Activated T-helper 2 cell treated with anti-CD3 and anti-CD28 coated beads, Interferon-gamma antibody, Interleukin-2, Interleukin-4, amounts not matched to agents 10 μg/mL and 5 μg/mL and 100 μg/mL, durations not matched to agents 14 hours and 24 hours and 36 hours (primary cell): ENCODE measurements around the gene LMX1B. TPM values are rescaled to one million over a fixed set of nuclear protein-coding genes. Genes with fewer than 3 reads are reported as not detected.
A peak's percentile ranks its signal among the peaks of the same experiment; 100 is the strongest.
"Not testable (repeated sequence)": the region's sequence is repeated elsewhere in the genome, so short reads cannot be mapped to it uniquely, and the experiment has no call there.

Experiments used
- DNase-seq: peaks from one replicate; pipeline ENCODE4 v3.0.0; 2021; ENCODE audit warnings: low spot score
- H3K27ac Mint-ChIP-seq: one replicate; pipeline ENCODE4 v1.8.0; 2021; ENCODE audit warnings: mixed read lengths
- H3K27me3 Mint-ChIP-seq: one replicate; pipeline ENCODE4 v1.8.0; 2021; ENCODE audit warnings: low read depth, mixed read lengths
- H3K36me3 Mint-ChIP-seq: one replicate; pipeline ENCODE4 v1.8.0; 2021; ENCODE audit warnings: low read depth, mixed read lengths
- H3K4me1 Mint-ChIP-seq: one replicate; pipeline ENCODE4 v1.8.0; 2021; ENCODE audit warnings: low read depth, mixed read lengths
- H3K4me3 Mint-ChIP-seq: one replicate; pipeline ENCODE4 v1.8.0; 2021; ENCODE audit warnings: low read depth, mild to moderate bottlenecking, moderate library complexity, mixed read lengths
- H3K9me3 Mint-ChIP-seq: one replicate; pipeline ENCODE4 v1.8.0; 2021; ENCODE audit warnings: mixed read lengths
- intact Hi-C: fragments of 100-400 bp; cut with micrococcal nuclease; formaldehyde crosslinking; loops from one replicate; pipeline ENCODE4 v1.15.1; 2023
- total RNA-seq: library from RNA; stranded (reverse); gene quantifications from 2 replicates; pipeline ENCODE4 v1.2.3, GENCODE V29; 2022

Gene LMX1B
- total RNA-seq, 1 donor from 2014 or later = not detected

DNA sequence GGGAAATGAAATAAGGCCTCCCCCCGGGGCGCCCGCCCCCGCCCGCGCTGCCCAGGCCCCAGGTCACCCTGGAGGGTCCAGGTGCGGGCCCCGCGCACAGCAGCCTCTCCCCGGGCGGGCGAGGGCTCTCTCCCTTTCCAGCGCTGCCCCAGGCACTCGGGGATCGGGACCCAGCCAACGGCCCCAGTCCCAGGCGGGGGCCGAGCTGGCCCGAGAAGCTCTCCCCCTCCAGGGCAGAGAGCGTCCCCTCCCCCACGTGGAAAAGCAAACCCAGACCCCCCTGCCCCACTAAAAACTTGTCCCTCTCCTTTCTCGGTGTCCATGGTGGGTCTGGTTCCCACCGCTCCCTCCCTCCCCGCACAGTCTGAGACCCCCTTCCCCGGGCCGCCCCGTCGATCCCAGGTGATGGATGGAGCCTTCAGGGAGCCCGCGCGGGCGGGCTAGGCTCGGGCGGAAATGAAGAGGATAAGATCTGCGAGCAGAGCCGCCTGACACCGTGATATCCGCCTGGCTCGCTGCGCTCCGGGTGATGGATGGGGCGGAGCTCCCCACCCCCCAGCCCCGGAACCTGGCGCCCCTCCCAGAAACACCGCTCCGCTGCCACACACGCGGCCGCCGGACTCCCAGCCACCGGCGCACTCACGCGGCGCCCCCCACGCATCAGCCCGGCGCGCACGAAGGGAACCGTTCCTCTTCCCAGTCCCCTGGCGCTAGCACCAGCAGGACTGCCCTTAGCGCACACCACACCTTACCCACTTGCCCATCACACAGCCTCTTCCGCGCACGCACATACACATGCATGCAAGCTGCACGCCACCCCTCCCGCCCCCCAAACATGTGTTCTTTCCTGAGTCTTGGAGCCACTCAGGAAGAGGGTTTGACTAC lies 109.4 kb downstream of the LMX1B start:
- Mint-ChIP-seq H3K27me3 (peaks cover 12% of the 10 kb centered on the region), H3K9me3 (no peaks in the 10 kb centered on the region), H3K36me3 (no peaks in the 10 kb centered on the region), H3K27ac (peak overlapping the region; percentile 94), H3K4me3 (peak overlapping the region; percentile 85), H3K4me1 (peaks cover 35% of the 10 kb centered on the region)
- intact Hi-C loops = loop anchor here (2.0 kb wide), 3 partner anchors 18 to 82 kb away; partner anchors contain the start of gene ZBTB43
- peak; percentile 75 for DNase-seq

DNA sequence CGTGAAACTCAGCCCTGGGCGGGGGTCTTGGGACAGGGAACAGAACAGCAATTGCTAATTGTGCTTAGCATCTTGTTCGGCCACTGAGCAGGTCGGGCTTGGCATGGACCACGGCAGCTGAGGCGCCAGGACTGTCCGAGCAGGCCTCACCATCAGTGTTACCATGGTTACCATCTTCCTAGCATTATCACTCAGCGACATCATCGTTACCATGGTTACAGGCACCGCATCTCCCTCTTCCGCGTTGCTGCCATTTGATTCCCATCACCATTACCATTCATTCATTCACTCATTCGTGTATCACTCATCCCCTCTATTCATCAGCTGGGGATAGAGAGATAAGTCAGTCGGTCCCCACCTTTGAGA lies 110.1 kb downstream of the LMX1B start:
- Mint-ChIP-seq H3K27me3 (peaks cover 11% of the 10 kb centered on the region), H3K9me3 (peaks cover under 1% of the 10 kb centered on the region), H3K36me3 (no peaks in the 10 kb centered on the region), H3K27ac (peak overlapping the region; percentile 94), H3K4me3 (peak overlapping the region; percentile 85), H3K4me1 (peaks cover 35% of the 10 kb centered on the region)
- no peak for DNase-seq
- intact Hi-C loops = loop anchor here (2.0 kb wide), 3 partner anchors 19 to 81 kb away; partner anchors contain the start of gene ZBTB43

DNA sequence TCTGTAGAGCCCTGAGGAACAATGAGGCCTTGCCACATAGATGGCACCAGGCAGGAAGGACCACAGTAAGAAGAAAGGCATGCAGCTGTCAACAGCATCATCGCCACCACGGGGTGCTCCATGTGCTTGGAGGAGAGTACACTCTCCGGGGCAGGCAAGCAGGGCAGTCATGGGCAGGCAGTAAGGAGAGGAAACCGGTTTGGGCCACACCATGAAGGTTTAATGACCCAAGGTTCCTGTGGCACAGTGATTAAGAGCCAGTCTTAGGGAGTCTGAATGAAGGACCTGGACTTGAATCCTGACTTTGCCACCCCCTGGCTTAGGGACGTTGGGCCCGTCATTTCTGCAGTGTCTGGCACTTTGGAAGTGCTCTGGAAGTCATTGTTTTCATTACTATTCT lies 110.5 kb downstream of the LMX1B start:
- Mint-ChIP-seq H3K36me3 (no peaks in the 10 kb centered on the region), H3K4me1 (peaks cover 33% of the 10 kb centered on the region), H3K9me3 (peaks cover 4% of the 10 kb centered on the region), H3K27ac (peak overlapping the region; percentile 94), H3K4me3 (peak overlapping the region; percentile 85), H3K27me3 (peaks cover 14% of the 10 kb centered on the region)
- intact Hi-C loops = no loop called here
- DNase-seq = no peak

DNA sequence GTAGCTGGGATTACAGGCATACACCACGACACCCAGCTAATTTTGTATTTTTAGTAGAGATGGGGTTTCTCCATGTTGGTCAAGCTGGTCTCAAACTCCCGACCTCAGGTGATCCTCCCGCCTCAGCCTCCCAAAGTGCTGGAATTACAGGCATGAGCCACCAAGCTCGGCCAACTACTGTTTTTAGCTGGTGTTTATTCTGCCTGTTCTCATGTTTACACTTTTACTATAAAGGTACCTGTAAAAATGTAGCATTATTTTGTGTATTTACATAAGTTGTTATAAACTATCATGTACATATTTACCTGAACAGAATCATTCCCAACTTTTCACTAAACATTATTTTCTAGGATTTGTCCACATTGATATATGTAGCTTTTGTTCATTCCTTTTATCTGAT lies 111.8 kb downstream of the LMX1B start:
- H3K4me3 Mint-ChIP-seq, H3K36me3 Mint-ChIP-seq, H3K27ac Mint-ChIP-seq, H3K9me3 Mint-ChIP-seq, intact Hi-C loops, DNase-seq: not testable (repeated sequence)
- H3K4me1 Mint-ChIP-seq = peaks cover 21% of the 10 kb centered on the region
- peaks cover 14% of the 10 kb centered on the region for H3K27me3 Mint-ChIP-seq

DNA sequence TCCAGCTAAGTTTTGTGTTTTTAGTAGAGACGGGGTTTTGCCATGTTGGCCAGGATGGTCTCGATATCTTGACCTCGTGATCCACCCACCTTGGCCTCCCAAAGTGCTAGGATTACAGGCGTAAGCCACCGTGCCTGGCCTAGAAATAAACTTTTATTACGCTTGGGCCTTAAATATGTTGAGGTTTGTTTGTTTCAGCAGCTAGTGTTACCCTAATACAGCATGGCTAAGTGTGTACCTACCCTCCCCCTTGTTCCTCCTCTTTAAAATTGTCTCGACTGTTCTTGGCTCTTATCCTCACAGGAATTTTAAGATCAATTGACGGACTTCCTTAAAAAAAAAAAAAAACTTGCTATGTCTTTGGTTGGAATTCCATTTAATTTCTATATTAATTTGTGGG lies 114.5 kb downstream of the LMX1B start:
- H3K9me3 Mint-ChIP-seq, H3K36me3 Mint-ChIP-seq, H3K4me3 Mint-ChIP-seq, H3K4me1 Mint-ChIP-seq, H3K27ac Mint-ChIP-seq, intact Hi-C loops, DNase-seq: not testable (repeated sequence)
- H3K27me3 Mint-ChIP-seq = peaks cover 19% of the 10 kb centered on the region

DNA sequence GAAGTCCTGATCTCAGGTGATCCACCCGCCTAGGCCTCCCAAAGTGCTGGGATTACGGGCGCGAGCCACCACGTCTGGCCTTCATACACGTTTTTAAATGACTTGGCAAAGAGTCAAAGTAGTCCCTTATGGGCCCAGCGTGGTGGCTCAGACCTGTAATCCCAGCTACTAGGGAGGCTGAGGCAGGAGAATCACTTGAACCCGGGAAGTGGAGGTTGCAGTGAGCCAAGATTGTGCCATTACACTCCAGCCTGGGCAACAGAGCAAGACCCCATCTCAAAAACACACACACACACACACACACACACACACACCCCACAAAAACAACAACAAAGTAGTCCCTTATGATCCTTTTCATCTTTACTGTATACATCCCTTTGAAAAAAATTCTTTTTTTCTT lies 116.9 kb downstream of the LMX1B start:
- H3K27ac Mint-ChIP-seq, DNase-seq, H3K4me1 Mint-ChIP-seq, intact Hi-C loops, H3K4me3 Mint-ChIP-seq, H3K36me3 Mint-ChIP-seq: not testable (repeated sequence)
- Mint-ChIP-seq H3K9me3 (peaks cover 20% of the 10 kb centered on the region), H3K27me3 (peaks cover 29% of the 10 kb centered on the region)

DNA sequence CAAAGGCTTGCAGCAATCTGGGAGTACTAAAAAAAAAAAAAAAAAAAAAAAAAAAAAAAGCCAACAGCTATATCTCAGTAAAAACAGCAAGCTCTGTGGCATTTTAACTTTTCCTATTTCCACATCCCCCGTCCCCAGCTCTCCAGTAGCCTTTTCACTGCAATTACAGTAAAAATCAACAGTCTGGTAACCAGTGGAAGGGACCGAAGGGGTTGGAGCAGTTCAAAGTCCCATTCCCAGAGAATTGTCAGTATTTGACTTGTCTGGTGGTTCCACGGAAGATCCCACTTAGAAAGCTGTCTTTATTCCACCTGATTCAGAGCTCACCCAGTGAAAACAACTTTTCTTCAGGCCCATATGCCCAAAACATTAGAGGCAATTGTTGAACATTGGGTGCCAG lies 119.3 kb downstream of the LMX1B start:
- intact Hi-C loops = no loop called here
- no peaks in the 10 kb centered on the region for H3K4me1 Mint-ChIP-seq
- H3K36me3 Mint-ChIP-seq = peaks cover 4% of the 10 kb centered on the region
- H3K4me3 Mint-ChIP-seq = no peak overlapping the region
- H3K27ac Mint-ChIP-seq = no peak overlapping the region
- DNase-seq = no peak
- peaks cover 31% of the 10 kb centered on the region for H3K27me3 Mint-ChIP-seq
- H3K9me3 Mint-ChIP-seq = peaks cover 28% of the 10 kb centered on the region

DNA sequence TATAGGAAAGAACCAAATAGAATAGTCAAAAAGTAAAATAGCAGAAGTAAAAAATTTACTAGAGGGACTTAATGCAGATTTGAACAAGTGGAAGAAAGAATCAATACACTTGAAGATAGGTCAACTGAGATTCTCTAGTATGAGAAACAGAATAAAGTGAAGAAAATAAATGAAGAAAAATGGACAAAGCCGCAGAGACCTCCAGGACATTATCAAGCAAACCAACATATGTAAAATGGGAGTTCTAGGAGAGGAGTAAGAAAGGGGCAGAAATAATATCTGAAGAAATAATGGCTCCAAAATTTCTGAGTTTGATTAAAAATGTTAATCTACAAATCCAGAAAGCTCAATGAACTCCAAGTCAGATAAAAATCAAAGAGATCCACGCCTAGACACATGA lies 121.1 kb downstream of the LMX1B start:
- intact Hi-C loops = no loop called here
- H3K4me3 Mint-ChIP-seq = no peak overlapping the region
- H3K4me1 Mint-ChIP-seq = no peaks in the 10 kb centered on the region
- peaks cover 38% of the 10 kb centered on the region for H3K27me3 Mint-ChIP-seq
- no peak for DNase-seq
- H3K36me3 Mint-ChIP-seq = peaks cover 4% of the 10 kb centered on the region
- no peak overlapping the region for H3K27ac Mint-ChIP-seq
- peaks cover 24% of the 10 kb centered on the region for H3K9me3 Mint-ChIP-seq

DNA sequence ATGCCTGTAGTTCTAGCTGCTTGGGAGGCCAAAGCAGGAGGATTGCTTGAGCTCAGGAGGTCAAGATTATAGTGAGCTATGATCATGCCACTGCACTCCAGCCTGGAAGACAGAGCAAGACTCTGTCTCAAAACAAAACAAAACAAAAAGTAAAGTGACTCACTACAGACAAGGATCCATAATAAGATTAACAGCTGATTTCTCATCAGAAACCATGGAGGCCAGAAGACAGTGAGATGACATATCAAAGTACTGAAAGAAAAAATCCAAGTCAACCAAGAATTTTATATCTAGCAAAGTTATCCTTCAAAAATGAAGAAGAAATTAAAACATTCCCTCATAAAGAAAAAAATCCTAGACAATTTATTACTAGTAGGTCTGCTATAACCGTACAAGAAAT lies 121.8 kb downstream of the LMX1B start:
- intact Hi-C loops = no loop called here
- peaks cover 41% of the 10 kb centered on the region for H3K27me3 Mint-ChIP-seq
- DNase-seq = no peak
- no peaks in the 10 kb centered on the region for H3K4me1 Mint-ChIP-seq
- H3K4me3 Mint-ChIP-seq = no peak overlapping the region
- peaks cover 4% of the 10 kb centered on the region for H3K36me3 Mint-ChIP-seq
- peaks cover 24% of the 10 kb centered on the region for H3K9me3 Mint-ChIP-seq
- no peak overlapping the region for H3K27ac Mint-ChIP-seq

DNA sequence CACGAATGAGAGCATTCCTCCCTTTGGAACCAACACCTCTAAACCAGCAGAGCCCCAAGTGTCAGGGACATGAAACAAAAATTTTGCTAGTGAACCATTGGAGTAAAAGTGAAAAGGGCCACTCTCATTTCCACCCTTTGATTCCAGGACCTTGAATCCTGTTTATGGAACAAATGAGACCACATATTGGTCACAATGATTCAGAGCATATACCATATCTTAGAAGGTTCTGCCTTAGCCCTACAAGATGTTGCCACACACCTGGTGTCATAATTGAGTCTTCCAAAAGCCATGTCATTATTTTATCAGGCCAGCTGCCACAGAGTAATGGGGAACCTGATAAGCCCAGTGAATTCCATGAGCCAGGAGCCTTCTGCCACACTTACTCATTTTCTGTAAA lies 124.8 kb downstream of the LMX1B start:
- H3K4me1 Mint-ChIP-seq = peaks cover 4% of the 10 kb centered on the region
- intact Hi-C loops = no loop called here

DNA sequence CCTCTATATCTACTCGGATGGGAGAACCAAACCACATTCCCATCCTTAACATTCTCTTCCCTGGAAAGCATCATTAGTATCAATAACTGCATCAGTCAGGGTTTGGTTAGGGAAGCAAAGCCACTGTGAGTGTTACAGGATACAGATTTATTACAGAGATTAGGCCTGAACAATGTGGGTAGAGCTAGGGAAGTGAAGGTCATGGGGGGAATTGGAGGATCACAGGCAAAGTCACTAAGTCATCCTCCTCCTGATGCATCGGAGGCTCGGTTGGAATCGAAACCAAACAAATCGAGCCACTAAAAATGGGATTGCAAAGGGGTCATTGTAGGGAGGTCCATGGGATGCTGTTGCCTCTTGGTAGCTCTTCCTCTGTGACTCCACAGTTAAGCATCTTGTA lies 129.3 kb downstream of the LMX1B start:
- peaks cover 25% of the 10 kb centered on the region for H3K4me1 Mint-ChIP-seq
- H3K27ac Mint-ChIP-seq = no peak overlapping the region
- no peaks in the 10 kb centered on the region for H3K9me3 Mint-ChIP-seq
- H3K27me3 Mint-ChIP-seq = peaks cover 20% of the 10 kb centered on the region
- intact Hi-C loops = no loop called here
- peak; percentile 0 for DNase-seq
- no peak overlapping the region for H3K4me3 Mint-ChIP-seq
- H3K36me3 Mint-ChIP-seq = no peaks in the 10 kb centered on the region

More for the DNA sequence above, 124.8 kb downstream of the LMX1B start:
- Mint-ChIP-seq H3K27ac (no peak overlapping the region), H3K36me3 (peaks cover 4% of the 10 kb centered on the region), H3K4me3 (no peak overlapping the region), H3K27me3 (peaks cover 44% of the 10 kb centered on the region), H3K9me3 (peaks cover 24% of the 10 kb centered on the region)
- DNase-seq = no peak

DNA sequence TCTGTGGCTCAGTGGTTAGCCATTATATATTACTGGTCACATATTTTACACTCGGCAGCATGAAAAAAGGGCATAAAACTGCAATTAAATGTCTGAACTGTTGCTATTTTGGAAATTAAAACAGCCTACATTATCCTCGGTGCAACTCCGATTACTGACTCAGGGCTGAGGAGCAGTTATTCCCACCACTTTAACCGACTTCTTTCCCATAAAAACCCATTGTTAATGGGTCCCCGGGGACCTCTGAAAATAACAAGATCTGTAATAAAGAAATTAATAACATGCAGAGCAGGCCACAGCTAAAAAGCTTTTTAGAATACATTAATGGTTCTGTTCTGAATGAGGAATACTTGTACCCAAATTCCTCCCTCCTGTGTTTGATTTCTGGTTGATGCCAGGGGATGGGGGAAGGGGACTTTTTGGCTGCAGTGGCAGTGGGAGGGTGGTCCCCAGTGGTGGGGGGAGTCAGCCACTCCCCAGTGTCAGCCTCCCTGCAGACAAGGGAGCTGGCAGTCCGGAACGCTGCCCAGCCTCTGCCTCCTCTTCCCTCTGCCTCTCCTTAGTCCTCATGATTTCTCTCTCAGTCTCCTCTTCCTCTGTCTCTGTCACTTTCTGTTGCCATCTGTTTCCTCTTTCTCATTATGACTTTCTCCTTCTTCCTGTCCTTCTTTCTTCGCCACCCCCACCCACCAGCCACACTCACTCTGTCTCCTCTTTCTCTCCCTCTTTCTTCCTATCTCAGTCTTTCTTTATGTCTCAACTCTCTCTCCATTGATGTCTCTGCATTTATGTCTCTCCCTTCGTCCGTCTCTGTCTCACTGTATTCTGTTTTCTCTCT lies 132.1 kb downstream of the LMX1B start:
- Mint-ChIP-seq H3K27me3 (peaks cover 7% of the 10 kb centered on the region), H3K27ac (peak overlapping the region; percentile 24), H3K4me3 (peak overlapping the region; percentile 6), H3K36me3 (no peaks in the 10 kb centered on the region), H3K9me3 (no peaks in the 10 kb centered on the region), H3K4me1 (peaks cover 33% of the 10 kb centered on the region)
- peak; percentile 7 for DNase-seq
- intact Hi-C loops = loop anchor here (5.0 kb wide), 1 partner anchor 38 kb away; no protein-coding TSS in a partner anchor
